ENCODE measurements around the gene CBL. TPM values are rescaled to one million over a fixed set of nuclear protein-coding genes. Genes with fewer than 3 reads are reported as not detected.
A peak's percentile ranks its signal among the peaks of the same experiment; 100 is the strongest.

The CBL gene
- total and polyA plus RNA-seq, 9 donors = 3.6 to 17.9 (median 12.3) TPM

DNA sequence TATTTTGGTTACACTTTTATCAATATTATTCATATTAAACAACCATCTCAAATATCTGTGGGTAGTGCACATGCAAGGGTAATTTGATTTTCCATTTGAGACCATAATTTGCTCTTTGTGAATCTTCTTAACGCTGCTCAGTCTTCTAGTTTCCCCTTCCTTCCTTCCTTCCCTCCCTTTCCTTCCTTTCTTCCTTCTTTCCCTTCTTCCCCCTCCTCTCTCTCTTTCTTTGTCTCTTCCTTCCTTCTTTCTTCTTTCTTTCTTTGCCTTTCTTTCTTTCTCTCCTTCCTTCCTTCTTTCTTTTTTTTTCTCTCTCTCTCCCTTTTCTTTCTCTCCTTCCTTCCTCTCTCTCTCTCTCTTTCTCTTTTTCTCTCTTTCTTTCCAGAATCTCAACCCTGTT lies 124.1 kb downstream of the CBL start:
- intact Hi-C loops (cut with DNase I) = loop anchor here in 1 of 4 donors (10.0 kb wide), 1 partner anchor 235 kb away; a partner anchor contains a TSS
- H3K27ac ChIP-seq = no peak overlapping the region
- H3K36me3 ChIP-seq = no peaks in the 10 kb centered on the region
- H3K27me3 ChIP-seq = no peaks in the 10 kb centered on the region
- no peak for TF ChIP-seq EP300 (IDR thresholded peaks at IDR 0.05)
- TF ChIP-seq, protein P1, sequence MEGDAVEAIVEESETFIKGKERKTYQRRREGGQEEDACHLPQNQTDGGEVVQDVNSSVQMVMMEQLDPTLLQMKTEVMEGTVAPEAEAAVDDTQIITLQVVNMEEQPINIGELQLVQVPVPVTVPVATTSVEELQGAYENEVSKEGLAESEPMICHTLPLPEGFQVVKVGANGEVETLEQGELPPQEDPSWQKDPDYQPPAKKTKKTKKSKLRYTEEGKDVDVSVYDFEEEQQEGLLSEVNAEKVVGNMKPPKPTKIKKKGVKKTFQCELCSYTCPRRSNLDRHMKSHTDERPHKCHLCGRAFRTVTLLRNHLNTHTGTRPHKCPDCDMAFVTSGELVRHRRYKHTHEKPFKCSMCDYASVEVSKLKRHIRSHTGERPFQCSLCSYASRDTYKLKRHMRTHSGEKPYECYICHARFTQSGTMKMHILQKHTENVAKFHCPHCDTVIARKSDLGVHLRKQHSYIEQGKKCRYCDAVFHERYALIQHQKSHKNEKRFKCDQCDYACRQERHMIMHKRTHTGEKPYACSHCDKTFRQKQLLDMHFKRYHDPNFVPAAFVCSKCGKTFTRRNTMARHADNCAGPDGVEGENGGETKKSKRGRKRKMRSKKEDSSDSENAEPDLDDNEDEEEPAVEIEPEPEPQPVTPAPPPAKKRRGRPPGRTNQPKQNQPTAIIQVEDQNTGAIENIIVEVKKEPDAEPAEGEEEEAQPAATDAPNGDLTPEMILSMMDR (IDR thresholded peaks at IDR 0.05) = no peak
- H3K9me3 ChIP-seq = no peaks in the 10 kb centered on the region
- DNase-seq = no peak
- peaks cover 3% of the 10 kb centered on the region for H3K4me1 ChIP-seq (ENCODE audit: insufficient read depth)
- WGBS, 3 donors = 56 to 71% (median 58%) methylated on average over 1 of the region's 1 CpG
- no peak overlapping the region for H3K4me3 ChIP-seq

DNA sequence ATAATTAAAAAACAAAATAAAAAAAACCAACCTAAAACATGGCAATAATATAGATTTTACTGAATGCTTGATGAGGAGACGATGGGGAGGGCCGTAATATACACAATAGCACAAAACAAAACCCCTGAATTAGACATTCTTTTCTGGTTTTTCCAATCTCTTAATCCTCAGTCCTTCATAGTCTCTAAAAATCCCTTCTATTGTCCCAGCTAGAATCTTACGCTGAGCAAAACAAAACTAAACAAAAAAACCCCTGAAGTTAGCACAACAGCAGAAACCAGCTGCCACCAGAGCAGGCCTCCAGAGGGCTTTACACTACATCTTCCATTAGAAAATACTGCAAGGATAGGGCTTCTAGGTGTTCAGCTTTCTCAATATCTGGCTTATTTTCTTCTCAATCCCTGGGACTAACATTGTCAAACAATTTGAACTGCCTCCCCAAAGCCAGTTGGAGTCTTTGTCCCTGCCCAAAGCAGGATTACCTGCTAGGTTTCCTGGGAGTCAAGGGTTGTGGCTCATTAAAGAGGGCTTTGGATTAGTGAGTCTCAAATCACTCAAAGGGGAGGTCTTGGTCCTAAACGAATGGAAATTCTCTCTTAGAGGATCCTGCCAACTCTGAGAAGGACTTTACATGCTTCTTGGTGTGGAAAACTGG lies 126.1 kb downstream of the CBL start:
- intact Hi-C loops (cut with DNase I) = loop anchor here in 1 of 4 donors (10.0 kb wide), 1 partner anchor 237 kb away; a partner anchor contains a TSS
- no peak for DNase-seq

DNA sequence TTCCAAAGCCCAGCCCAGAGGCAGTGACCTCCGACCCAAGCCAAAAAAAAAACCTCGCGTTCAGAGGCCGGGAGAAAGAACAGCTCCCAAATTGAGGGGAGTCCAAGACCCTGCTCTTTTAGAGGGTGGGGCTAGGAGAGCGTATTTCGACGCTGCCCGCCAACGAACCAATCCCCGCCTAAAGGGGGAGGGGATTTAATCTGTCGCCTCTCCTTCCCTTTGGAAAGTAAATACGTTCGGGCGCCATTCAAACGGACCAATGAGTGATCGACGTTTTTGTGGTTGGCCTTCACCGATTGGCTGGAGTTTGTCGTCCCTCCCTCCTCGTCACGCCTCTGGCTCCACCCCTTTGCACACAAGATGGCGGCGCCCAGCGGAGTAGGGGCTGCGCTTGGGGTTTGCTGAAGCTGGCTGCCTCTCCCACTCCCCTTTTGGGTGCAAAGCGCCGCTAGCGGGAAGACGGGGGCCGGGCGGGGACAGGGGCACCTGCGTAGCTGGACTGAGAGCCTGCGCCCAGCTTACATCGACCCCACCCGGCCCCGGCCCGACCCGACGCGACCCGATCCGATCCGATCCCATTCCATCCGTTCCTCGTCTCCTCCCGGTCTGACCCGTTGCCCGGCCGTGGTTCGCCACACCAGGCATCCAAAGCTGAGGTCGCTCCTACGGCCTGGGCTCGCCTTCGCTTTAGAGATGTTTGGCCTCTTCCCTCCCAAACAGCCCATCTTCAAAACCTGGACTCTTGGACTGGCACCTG lies 128.2 kb downstream of the CBL start, which contains the start of gene RNF26:
Gene RNF26, plus strand, starts transcription at position 354 of the 757 bp plus-strand sequence. CDS start 596 bp downstream, outside the sequence.
- TF ChIP-seq, protein P1 (IDR thresholded peaks at IDR 0.05) = no peak
- TF ChIP-seq POLR2A (IDR thresholded peaks at IDR 0.05) = peak; percentile 77
- TF ChIP-seq EP300 (IDR thresholded peaks at IDR 0.05) = no peak
- peak within 1 kb of the TSS; percentile 80 to 81 for H3K27ac ChIP-seq
- H3K4me1 ChIP-seq (ENCODE audit: insufficient read depth) = peaks cover 8% of the 10 kb centered on the region
- DNase-seq = peak; percentile 94 to 97 (median 95)
- no peaks in the 10 kb centered on the region for H3K27me3 ChIP-seq
- 0% methylated on average over 54 of the region's 54 CpGs for WGBS, 3 donors
- intact Hi-C loops (cut with DNase I) = loop anchor here in 1 of 4 donors (10.0 kb wide), 1 partner anchor 240 kb away; a partner anchor contains a TSS
- no peaks in the 10 kb centered on the region for H3K9me3 ChIP-seq
- H3K4me3 ChIP-seq = peak within 1 kb of the TSS; percentile 80
- no peaks in the 10 kb centered on the region for H3K36me3 ChIP-seq

More for the DNA sequence above, 126.1 kb downstream of the CBL start:
- no peak overlapping the region for H3K4me3 ChIP-seq
- H3K4me1 ChIP-seq (ENCODE audit: insufficient read depth) = peaks cover 8% of the 10 kb centered on the region
- no peaks in the 10 kb centered on the region for H3K36me3 ChIP-seq
- no peaks in the 10 kb centered on the region for H3K9me3 ChIP-seq
- TF ChIP-seq, protein P1 (IDR thresholded peaks at IDR 0.05) = no peak
- TF ChIP-seq EP300 (IDR thresholded peaks at IDR 0.05) (no peak), POLR2A (IDR thresholded peaks at IDR 0.05) (no peak)
- no peak overlapping the region for H3K27ac ChIP-seq
- no peaks in the 10 kb centered on the region for H3K27me3 ChIP-seq
- WGBS, 3 donors = 73 to 79% (median 77%) methylated on average over 4 of the region's 4 CpGs

DNA sequence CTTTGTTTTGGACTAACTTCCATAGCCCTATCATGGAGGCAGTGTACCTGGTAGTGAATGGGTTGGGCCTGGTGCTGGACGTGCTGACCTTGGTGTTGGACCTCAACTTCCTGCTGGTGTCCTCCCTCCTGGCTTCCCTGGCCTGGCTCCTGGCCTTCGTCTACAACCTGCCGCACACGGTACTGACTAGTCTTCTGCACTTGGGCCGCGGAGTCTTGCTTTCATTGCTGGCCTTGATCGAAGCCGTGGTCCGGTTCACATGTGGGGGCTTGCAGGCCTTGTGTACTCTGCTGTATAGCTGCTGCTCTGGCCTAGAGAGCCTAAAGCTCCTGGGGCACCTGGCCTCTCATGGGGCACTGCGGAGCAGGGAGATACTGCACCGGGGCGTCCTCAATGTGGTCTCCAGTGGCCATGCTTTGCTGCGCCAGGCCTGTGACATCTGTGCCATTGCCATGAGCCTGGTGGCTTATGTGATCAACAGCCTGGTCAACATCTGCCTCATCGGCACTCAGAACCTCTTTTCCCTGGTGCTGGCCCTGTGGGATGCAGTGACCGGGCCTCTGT lies 129.0 kb downstream of the CBL start:
- H3K36me3 ChIP-seq = no peaks in the 10 kb centered on the region
- peak overlapping the region in 1 of 2 donors; percentile 80 for H3K27ac ChIP-seq
- H3K4me1 ChIP-seq (ENCODE audit: insufficient read depth) = peaks cover 10% of the 10 kb centered on the region
- DNase-seq = peak in 1 of 5 donors; percentile 36
- 51 to 61% (median 61%) methylated on average over 15 of the region's 15 CpGs for WGBS, 3 donors
- no peak for TF ChIP-seq EP300 (IDR thresholded peaks at IDR 0.05)
- TF ChIP-seq POLR2A (IDR thresholded peaks at IDR 0.05) = no peak
- TF ChIP-seq, protein P1 (IDR thresholded peaks at IDR 0.05) = no peak
- intact Hi-C loops (cut with DNase I) = loop anchor here in 1 of 4 donors (5.0 to 10.0 kb wide), 2 partner anchors 128 to 240 kb away; partner anchors contain the start of gene CBL
- no peaks in the 10 kb centered on the region for H3K27me3 ChIP-seq
- peak overlapping the region; percentile 80 for H3K4me3 ChIP-seq
- no peaks in the 10 kb centered on the region for H3K9me3 ChIP-seq
